ENCODE measurements around the gene TGIF1.

- TF ChIP-seq YY1 (IDR thresholded peaks at IDR 0.05; ENCODE audit: insufficient read depth, insufficient read length) (no peak), SUZ12 (IDR thresholded peaks at IDR 0.05; ENCODE audit: extremely low read depth, insufficient read depth, insufficient read length) (no peak)
These were observed 39.7 kb upstream of the TGIF1 start for GRCh38 chr18:3410273-3410672.

Data from NT2/D1 (cell line).